AG10803 (cell line): ENCODE results near the gene HACL1.

Source experiments
- DNase-seq: peaks from one replicate; pipeline ENCODE4 v3.0.0; 2010; ENCODE audit warnings: low read depth
- H3K4me3 ChIP-seq: 2 replicates; pipeline ENCODE4 v1.5.1; 2011; ENCODE audit warnings: mild to moderate bottlenecking, low read length, control low read depth
- CTCF ChIP-seq: conservative IDR thresholded peaks from 2 replicates; pipeline ENCODE4 v1.5.1; 2011; ENCODE audit warnings: mild to moderate bottlenecking, low read length, control low read depth, inconsistent platforms

HACL1 gene

DNA sequence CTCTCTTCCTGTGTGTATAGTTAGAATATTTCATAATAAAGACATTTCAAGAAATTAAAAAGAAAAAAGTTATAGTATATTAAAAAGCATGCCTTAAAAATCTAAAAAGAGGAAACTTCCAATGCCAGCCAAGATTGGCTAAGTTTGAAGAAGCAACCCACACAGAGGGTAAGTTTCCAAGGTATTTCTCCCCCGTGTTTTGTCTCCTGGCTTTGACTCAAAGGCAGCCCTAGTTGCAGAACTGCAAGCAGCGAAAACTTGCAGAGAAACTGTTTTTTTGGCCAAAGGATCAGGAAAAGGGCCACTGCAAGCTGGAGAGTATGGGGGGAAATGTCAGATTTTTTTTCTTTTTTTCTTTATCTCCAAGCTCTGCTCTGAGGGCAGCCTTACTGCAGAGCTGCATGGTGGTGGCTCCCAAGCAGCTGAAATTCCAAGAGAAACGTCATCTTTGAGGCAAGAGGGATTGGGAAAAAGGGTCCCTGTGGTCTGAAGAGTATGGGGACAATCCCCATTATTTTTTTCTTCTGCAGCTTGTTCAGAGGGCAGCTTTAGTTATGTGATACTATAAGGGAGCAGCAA lies 23.0 kb downstream of the HACL1 start:
- H3K4me3 ChIP-seq, result no peak overlapping the region
- no peak for DNase-seq
- TF ChIP-seq CTCF, result no peak

DNA sequence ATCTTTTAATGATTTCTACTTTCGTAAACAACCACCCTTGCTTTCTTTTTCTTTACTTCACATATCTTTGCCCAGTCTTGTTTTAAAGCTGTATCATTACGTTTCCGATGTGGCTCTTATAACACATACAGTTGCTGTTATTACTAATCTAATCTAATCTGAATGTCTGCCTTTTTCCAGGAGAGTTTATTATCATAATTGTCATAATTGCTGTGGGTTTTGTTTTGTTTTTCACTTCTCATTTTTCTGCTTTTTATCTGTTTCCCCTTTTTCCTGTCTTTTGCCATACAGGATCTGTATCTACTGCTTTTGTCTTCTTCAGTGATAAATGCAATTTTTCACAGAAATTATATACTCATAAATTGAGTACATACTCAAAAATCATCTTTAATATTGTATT lies 24.9 kb downstream of the HACL1 start:
- no peak for TF ChIP-seq CTCF
- H3K4me3 ChIP-seq, result no peak overlapping the region
- no peak for DNase-seq

DNA sequence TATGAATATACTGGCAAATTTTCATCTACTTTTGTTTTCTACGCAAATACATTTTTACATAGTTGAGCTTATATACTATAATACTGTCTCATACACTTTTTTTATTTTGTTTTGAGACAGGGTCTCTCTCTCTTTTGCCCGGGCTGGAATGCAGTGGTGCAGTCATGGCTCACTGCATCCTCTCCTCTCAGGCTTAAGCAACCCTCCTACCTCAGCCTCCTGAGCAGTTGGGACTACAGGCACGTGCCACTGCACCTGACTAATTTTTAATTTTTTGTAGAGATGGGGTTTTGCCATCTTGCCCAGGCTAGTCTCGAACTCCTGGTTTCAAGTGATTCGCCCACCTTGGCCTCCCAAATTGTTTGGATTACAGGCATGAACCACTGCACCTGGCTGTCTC lies 25.9 kb downstream of the HACL1 start:
- H3K4me3 ChIP-seq, result no peak overlapping the region
- TF ChIP-seq CTCF, result no peak
- no peak for DNase-seq

DNA sequence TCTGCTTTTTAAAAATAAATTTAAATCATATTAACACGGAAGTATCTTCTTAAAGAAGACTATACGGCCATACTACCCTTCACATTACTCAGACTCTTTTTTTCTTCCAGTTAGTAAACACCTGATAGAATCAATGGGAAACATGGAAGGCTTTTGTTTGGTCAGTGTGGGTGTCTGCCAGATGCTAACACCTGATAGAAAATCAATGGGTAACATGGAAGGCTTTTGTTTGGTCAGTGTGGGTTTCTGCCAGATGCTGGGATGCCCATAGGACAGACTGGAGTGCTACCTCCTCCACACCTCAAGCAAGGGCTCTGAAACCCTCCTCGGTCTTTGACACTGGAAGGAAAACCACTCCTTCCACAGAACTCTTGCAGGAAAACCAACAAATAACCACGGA lies 29.2 kb downstream of the HACL1 start:
- no peak overlapping the region for H3K4me3 ChIP-seq
- DNase-seq, result no peak
- TF ChIP-seq CTCF, result no peak

- no peak for TF ChIP-seq CTCF
- no peak overlapping the region for H3K4me3 ChIP-seq
- no peak for DNase-seq
Measured at GRCh38 chr3:15563190-15563589, 38.2 kb downstream of the HACL1 start.

DNA sequence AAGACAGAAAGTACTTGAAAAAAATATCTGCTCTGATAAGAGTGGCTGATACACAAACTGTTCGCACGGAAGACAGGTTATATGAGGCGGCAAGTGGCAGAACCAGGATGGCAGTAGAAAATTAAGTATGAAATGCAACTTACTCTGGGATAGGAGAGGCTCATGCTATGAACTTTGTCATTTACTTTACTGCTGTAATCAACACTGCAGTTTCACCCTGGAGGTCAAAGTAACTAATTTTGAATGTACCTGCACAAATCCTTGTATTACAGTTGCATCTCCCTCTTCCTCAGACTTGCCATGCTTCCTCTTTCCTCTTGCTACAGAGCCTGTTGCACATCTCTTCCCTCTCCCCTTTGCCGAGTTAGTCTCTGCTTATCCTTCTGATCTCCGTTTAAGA lies 38.8 kb downstream of the HACL1 start:
- no peak overlapping the region for H3K4me3 ChIP-seq
- DNase-seq, result no peak
- no peak for TF ChIP-seq CTCF

DNA sequence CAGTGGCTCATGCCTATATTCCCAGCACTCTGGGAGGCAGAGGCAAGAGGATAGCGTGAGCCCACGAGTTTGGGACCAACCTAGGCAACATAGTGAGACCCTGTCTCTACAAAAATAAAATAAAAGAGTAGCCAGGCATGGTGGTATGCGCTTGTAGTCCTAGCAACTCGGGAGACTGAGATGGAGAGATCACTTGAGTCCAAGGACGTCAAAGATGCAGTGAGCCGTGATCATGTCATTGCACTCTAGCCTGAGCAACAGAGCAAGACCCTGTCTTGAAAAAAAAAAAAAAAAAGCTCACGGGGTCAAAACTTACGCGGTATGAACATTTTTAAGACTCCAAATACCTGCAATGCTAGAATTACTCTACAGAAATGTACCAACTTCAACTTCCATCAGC lies 42.8 kb downstream of the HACL1 start:
- DNase-seq, result no peak
- no peak for TF ChIP-seq CTCF
- no peak overlapping the region for H3K4me3 ChIP-seq
